Hepatocyte (in vitro differentiated cells): ENCODE data around the gene SYTL4. TPM values are rescaled to one million over a fixed set of nuclear protein-coding genes. Genes with fewer than 3 reads are reported as not detected.

Experiments used
- DNase-seq: peaks from one replicate; pipeline ENCODE4 v3.0.0-alpha.2; 2016; ENCODE audit warnings: low spot score
- H2AFZ ChIP-seq: fragments of 200-600 bp; sonication (generic); 2 replicates; pipeline ENCODE4 v1.6.0; 2016; ENCODE audit warnings: antibody characterized with exemption, mild to moderate bottlenecking
- H3K27ac ChIP-seq: fragments of 200-600 bp; sonication (generic); 2 replicates; pipeline ENCODE4 v1.5.1; 2016; ENCODE audit warnings: mild to moderate bottlenecking
- H3K27me3 ChIP-seq: fragments of 200-600 bp; sonication (generic); 2 replicates; pipeline ENCODE4 v1.6.1; 2016
- H3K36me3 ChIP-seq: fragments of 200-600 bp; sonication (generic); replicated peaks from 2 replicates; pipeline ENCODE4 v1.5.1; 2016; ENCODE audit warnings: low read depth; ENCODE audit not compliant: insufficient read depth
- H3K4me1 ChIP-seq: fragments of 200-600 bp; sonication (generic); 2 replicates; pipeline ENCODE4 v1.5.1; 2016; ENCODE audit warnings: mild to moderate bottlenecking, moderate library complexity; ENCODE audit not compliant: insufficient read depth
- H3K4me2 ChIP-seq: fragments of 200-600 bp; sonication (generic); 2 replicates; pipeline ENCODE4 v1.6.0; 2016
- H3K4me3 ChIP-seq: fragments of 200-600 bp; sonication (generic); 2 replicates; pipeline ENCODE4 v1.5.1; 2016; ENCODE audit warnings: mild to moderate bottlenecking
- H3K79me2 ChIP-seq: fragments of 200-600 bp; sonication (generic); 2 replicates; pipeline ENCODE4 v1.6.0; 2017; ENCODE audit warnings: mild to moderate bottlenecking
- H3K9me2 ChIP-seq: fragments of 200-600 bp; sonication (generic); replicated peaks from 2 replicates; pipeline ENCODE4 v1.6.0; 2017; ENCODE audit warnings: mild to moderate bottlenecking; ENCODE audit not compliant: insufficient read depth
- H3K9me3 ChIP-seq: fragments of 200-600 bp; sonication (generic); 2 replicates; pipeline ENCODE4 v1.5.1; 2016; ENCODE audit warnings: low read depth, mild to moderate bottlenecking
- H4K20me1 ChIP-seq: fragments of 200-600 bp; sonication (generic); 2 replicates; pipeline ENCODE4 v1.6.0; 2016; ENCODE audit warnings: mild to moderate bottlenecking; ENCODE audit not compliant: insufficient read depth, poor library complexity, severe bottlenecking
- EZH2 ChIP-seq: fragments of 200-600 bp; sonication (generic); IDR thresholded peaks from 2 replicates; pipeline ENCODE4 v1.6.1; 2016; ENCODE audit warnings: antibody characterized with exemption, mild to moderate bottlenecking, borderline replicate concordance
- EZH2phosphoT487 ChIP-seq: fragments of 200-600 bp; sonication (generic); IDR thresholded peaks from one replicate; pipeline ENCODE4 v1.6.1; 2018; ENCODE audit warnings: antibody characterized with exemption, mild to moderate bottlenecking, low read depth, moderate library complexity; ENCODE audit not compliant: unreplicated experiment, severe bottlenecking
- WGBS: methylation state at CpG from one replicate; pipeline ENCODE4 v1.1.6; 2016; ENCODE audit warnings: low lambda C conversion rate; ENCODE audit errors: missing lambda C conversion rate; 5-methylcytosine and 5-hydroxymethylcytosine counted together
- polyA plus RNA-seq: library from polyadenylated mRNA; unstranded; fragments of >200 nt; fragmentation: Nextera tagmentation; extraction: Ambion mirVana; gene quantifications from 2 replicates; pipeline ENCODE4 v1.2.1, GENCODE V29; 2016
- total RNA-seq: library from RNA; depleted of rRNA; stranded (reverse); fragments of >200 nt; gene quantifications from 2 replicates; pipeline ENCODE4 v1.2.3, GENCODE V29; 2014
- TF ChIP-seq, protein P1 (sequence below): fragments of 200-600 bp; sonication (generic); IDR thresholded peaks from 2 replicates; pipeline ENCODE4 v1.5.1; 2016; ENCODE audit warnings: antibody characterized with exemption, mild to moderate bottlenecking; ENCODE audit not compliant: poor library complexity

Gene SYTL4
- total and polyA plus RNA-seq, 2 experiments from 2014 or later: 2.4 to 3.4 TPM

DNA sequence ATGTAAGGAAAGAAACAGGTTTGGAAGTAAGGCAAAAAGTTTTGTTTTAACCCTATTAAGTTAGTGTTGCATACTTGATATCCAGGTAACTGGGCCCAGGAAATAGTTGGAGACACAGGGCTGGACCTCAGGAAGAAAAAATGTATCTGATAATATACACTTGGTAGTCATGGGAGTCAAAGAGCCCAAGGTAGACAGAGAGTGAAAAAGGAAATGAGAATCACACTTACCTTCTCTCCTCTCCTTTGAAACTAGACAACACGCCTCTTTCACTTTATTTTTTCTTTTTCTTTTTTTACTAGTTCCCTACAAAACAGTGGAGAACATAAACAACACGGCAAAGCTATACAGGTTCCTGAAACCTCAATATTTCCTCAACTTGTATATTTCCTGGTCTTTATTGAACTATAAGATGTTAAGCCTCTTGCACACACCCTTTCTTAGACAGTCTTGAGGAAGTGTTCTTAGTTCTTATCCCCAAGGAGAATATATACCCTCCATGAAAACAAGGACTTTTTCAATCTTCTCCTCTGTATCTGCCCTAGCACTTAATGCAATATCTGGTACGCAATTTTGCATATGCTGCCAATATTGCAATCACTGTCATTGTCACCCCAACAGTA is 27.2 kb downstream of the SYTL4 start:
- H4K20me1 ChIP-seq: no peaks in the 10 kb centered on the region
- no peak overlapping the region for H3K4me2 ChIP-seq
- H3K36me3 ChIP-seq: no peaks in the 10 kb centered on the region
- H3K27ac ChIP-seq: no peak overlapping the region
- no peak overlapping the region for H2AFZ ChIP-seq
- H3K27me3 ChIP-seq: no peaks in the 10 kb centered on the region
- no peaks in the 10 kb centered on the region for H3K4me1 ChIP-seq
- no peaks in the 10 kb centered on the region for H3K79me2 ChIP-seq
- H3K9me2 ChIP-seq: no peaks in the 10 kb centered on the region
- no peak for DNase-seq
- 48% methylated on average over 3 of the region's 3 CpGs for WGBS
- TF ChIP-seq EZH2 (no peak), EZH2phosphoT487 (no peak)
- TF ChIP-seq, protein P1, sequence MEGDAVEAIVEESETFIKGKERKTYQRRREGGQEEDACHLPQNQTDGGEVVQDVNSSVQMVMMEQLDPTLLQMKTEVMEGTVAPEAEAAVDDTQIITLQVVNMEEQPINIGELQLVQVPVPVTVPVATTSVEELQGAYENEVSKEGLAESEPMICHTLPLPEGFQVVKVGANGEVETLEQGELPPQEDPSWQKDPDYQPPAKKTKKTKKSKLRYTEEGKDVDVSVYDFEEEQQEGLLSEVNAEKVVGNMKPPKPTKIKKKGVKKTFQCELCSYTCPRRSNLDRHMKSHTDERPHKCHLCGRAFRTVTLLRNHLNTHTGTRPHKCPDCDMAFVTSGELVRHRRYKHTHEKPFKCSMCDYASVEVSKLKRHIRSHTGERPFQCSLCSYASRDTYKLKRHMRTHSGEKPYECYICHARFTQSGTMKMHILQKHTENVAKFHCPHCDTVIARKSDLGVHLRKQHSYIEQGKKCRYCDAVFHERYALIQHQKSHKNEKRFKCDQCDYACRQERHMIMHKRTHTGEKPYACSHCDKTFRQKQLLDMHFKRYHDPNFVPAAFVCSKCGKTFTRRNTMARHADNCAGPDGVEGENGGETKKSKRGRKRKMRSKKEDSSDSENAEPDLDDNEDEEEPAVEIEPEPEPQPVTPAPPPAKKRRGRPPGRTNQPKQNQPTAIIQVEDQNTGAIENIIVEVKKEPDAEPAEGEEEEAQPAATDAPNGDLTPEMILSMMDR: no peak
- H3K9me3 ChIP-seq: no peaks in the 10 kb centered on the region
- no peak overlapping the region for H3K4me3 ChIP-seq

DNA sequence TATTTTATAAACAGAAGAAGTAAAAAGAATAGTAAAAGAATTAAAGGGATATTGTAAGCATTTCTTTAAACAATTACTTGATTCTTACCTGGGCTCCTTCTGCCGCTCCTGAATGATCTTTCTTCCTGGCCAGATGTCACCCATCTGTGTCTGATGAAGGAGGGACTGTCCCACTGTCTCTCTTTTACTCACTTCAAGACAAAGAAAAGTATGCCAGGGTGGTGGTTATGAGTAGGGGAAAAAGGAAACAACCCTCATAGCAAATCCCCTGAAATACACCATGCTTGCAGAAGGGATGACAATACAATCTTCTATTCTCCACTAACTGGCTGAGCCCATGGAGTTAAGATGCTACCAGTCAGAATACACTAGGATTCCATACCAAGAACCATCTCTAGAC is 31.1 kb downstream of the SYTL4 start:
- Histone ChIP-seq H3K4me2 (no peak overlapping the region), H2AFZ (no peak overlapping the region), H3K27me3 (no peaks in the 10 kb centered on the region), H3K79me2 (no peaks in the 10 kb centered on the region), H3K4me1 (no peaks in the 10 kb centered on the region), H3K9me3 (no peaks in the 10 kb centered on the region), H3K27ac (no peak overlapping the region), H4K20me1 (no peaks in the 10 kb centered on the region), H3K9me2 (no peaks in the 10 kb centered on the region), H3K4me3 (no peak overlapping the region), H3K36me3 (no peaks in the 10 kb centered on the region)
- TF ChIP-seq EZH2phosphoT487 (no peak), EZH2 (no peak)
- TF ChIP-seq, protein P1: no peak
- 81% methylated on average over 1 of the region's 1 CpG for WGBS
- no peak for DNase-seq

DNA sequence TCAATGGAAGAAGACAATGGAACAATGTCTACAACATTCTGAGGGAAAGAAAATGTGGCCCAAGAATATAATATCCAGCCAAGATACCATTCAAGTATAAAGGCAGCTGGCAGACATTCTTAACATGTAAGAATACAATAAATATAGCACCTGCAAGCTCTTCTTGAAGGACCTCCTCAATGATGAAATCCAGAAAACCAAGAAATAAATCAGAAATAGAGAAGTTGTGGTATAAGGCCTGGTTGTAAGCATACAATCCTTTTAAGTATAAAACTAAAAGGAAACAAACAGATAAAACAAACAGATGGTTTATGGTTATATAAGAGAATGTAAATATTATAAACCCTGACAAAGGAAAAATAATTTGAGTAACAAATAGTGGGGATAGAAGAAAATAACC is 33.4 kb downstream of the SYTL4 start:
- no peaks in the 10 kb centered on the region for H3K36me3 ChIP-seq
- H3K9me3 ChIP-seq: no peaks in the 10 kb centered on the region
- H3K4me3 ChIP-seq: no peak overlapping the region
- H3K27me3 ChIP-seq: no peaks in the 10 kb centered on the region
- H3K9me2 ChIP-seq: no peaks in the 10 kb centered on the region
- H3K4me2 ChIP-seq: no peak overlapping the region
- no peaks in the 10 kb centered on the region for H3K4me1 ChIP-seq
- no peak overlapping the region for H3K27ac ChIP-seq
- TF ChIP-seq, protein P1: no peak
- TF ChIP-seq EZH2phosphoT487: no peak
- TF ChIP-seq EZH2: no peak
- no peaks in the 10 kb centered on the region for H3K79me2 ChIP-seq
- no peak for DNase-seq
- no peak overlapping the region for H2AFZ ChIP-seq
- H4K20me1 ChIP-seq: no peaks in the 10 kb centered on the region
